Neuronal stem cell (in vitro differentiated cells): ENCODE results near the gene TAF6.
A peak's percentile ranks its signal among the peaks of the same experiment; 100 is the strongest.

Experiments
- DNase-seq: peaks from one replicate; pipeline ENCODE4 v3.0.0-alpha.2; 2013; ENCODE audit warnings: low spot score
- H2AFZ ChIP-seq: one replicate; pipeline ENCODE4 v1.6.1; 2013; ENCODE audit warnings: mild to moderate bottlenecking, low read length, inconsistent platforms
- H2AK5ac ChIP-seq: 2 replicates; pipeline ENCODE4 v1.6.1; 2013; ENCODE audit warnings: low read depth, mild to moderate bottlenecking, inconsistent platforms, low read length, moderate library complexity, mixed read lengths
- H2BK120ac ChIP-seq: 2 replicates; pipeline ENCODE4 v1.6.1; 2013; ENCODE audit warnings: low read depth, mild to moderate bottlenecking, inconsistent platforms, low read length, moderate library complexity, mixed read lengths
- H2BK12ac ChIP-seq: one replicate; pipeline ENCODE4 v1.6.1; 2013; ENCODE audit warnings: low read length, inconsistent platforms
- H2BK15ac ChIP-seq: 2 replicates; pipeline ENCODE4 v1.6.1; 2013; ENCODE audit warnings: mild to moderate bottlenecking, low read length, inconsistent platforms, mixed read lengths
- H2BK5ac ChIP-seq: one replicate; pipeline ENCODE4 v1.6.1; 2013; ENCODE audit warnings: inconsistent platforms, mild to moderate bottlenecking, low read length, moderate library complexity
- H3K14ac ChIP-seq: one replicate; pipeline ENCODE4 v1.6.1; 2013; ENCODE audit warnings: low read length, inconsistent platforms
- H3K18ac ChIP-seq: 2 replicates; pipeline ENCODE4 v1.6.1; 2013; ENCODE audit warnings: low read length, inconsistent platforms
- H3K23ac ChIP-seq: 2 replicates; pipeline ENCODE4 v1.6.1; 2013; ENCODE audit warnings: low read depth, mild to moderate bottlenecking, mixed read lengths, low read length, inconsistent platforms; ENCODE audit not compliant: poor library complexity
- H3K27ac ChIP-seq: replicated peaks from 3 replicates; pipeline ENCODE4 v1.5.1; 2013; ENCODE audit warnings: low read length, inconsistent platforms
- H3K27me3 ChIP-seq, 3 experiments: 2 replicates each; pipeline ENCODE4 v1.6.1; 2013; ENCODE audit warnings: low read length in 3 of 3, mild to moderate bottlenecking in 2 of 3, inconsistent platforms in 1 of 3, low read depth in 1 of 3, mixed read lengths in 1 of 3, moderate library complexity in 1 of 3; ENCODE audit not compliant: control insufficient read depth in 3 of 3, insufficient read depth in 3 of 3
- H3K36me3 ChIP-seq, 2 donors: replicated peaks in 1 of 2; 2 replicates each; pipeline ENCODE4 v1.6.1; 2013; ENCODE audit warnings: low read length in 2 of 2; ENCODE audit not compliant: control insufficient read depth in 2 of 2, insufficient read depth in 2 of 2
- H3K4ac ChIP-seq: 2 replicates; pipeline ENCODE4 v1.6.1; 2013; ENCODE audit warnings: inconsistent platforms, mild to moderate bottlenecking, low read length, moderate library complexity
- H3K4me1 ChIP-seq, 2 donors: 1 replicate in 1 of 2; 2 replicates in 1 of 2; pipeline ENCODE4 v1.6.1; 2013; ENCODE audit warnings: low read length in 2 of 2, low read depth in 1 of 2; ENCODE audit not compliant: control insufficient read depth in 2 of 2, insufficient read depth in 1 of 2
- H3K4me2 ChIP-seq: one replicate; pipeline ENCODE4 v1.6.1; 2013; ENCODE audit warnings: mild to moderate bottlenecking, low read length, inconsistent platforms; ENCODE audit not compliant: insufficient read depth, poor library complexity, severe bottlenecking
- H3K4me3 ChIP-seq, 2 donors: 2 replicates each; pipeline ENCODE4 v1.5.1; 2013; ENCODE audit warnings: low read length in 2 of 2, mild to moderate bottlenecking in 2 of 2, inconsistent platforms in 1 of 2, moderate library complexity in 1 of 2
- H3K79me1 ChIP-seq: one replicate; pipeline ENCODE4 v1.6.1; 2013; ENCODE audit warnings: low read depth, mild to moderate bottlenecking, inconsistent platforms, low read length, moderate library complexity
- H3K9ac ChIP-seq: one replicate; pipeline ENCODE4 v1.6.1; 2013; ENCODE audit warnings: mild to moderate bottlenecking, low read depth, low read length, inconsistent platforms; ENCODE audit not compliant: poor library complexity
- H3K9me3 ChIP-seq, 2 donors: replicated peaks in 1 of 2; 2 replicates each; pipeline versions ENCODE3 to v1.6.1; 2013; ENCODE audit warnings: low read length in 2 of 2, mild to moderate bottlenecking in 2 of 2, inconsistent platforms in 1 of 2, low read depth in 1 of 2, mixed read lengths in 1 of 2, moderate library complexity in 1 of 2; ENCODE audit not compliant: control insufficient read depth in 2 of 2, insufficient read depth in 1 of 2
- H4K8ac ChIP-seq: one replicate; pipeline ENCODE4 v1.6.1; 2013; ENCODE audit warnings: low read depth, mild to moderate bottlenecking, inconsistent platforms, low read length, moderate library complexity
- H4K91ac ChIP-seq: one replicate; pipeline ENCODE4 v1.6.1; 2013; ENCODE audit warnings: low read length, low read depth, mild to moderate bottlenecking, inconsistent platforms; ENCODE audit not compliant: poor library complexity
- WGBS, 2 donors: extraction: QIAGEN DNeasy Blood & Tissue Kit; methylation state at CpG; one replicate each; pipeline ENCODE4 v1.1.7; 2013; ENCODE audit warnings: missing lambda C conversion rate in 2 of 2, mixed read lengths in 1 of 2; ENCODE audit not compliant: insufficient read length in 2 of 2, insufficient replicate concordance in 1 of 2; ENCODE audit errors: extremely low coverage in 2 of 2; 5-methylcytosine and 5-hydroxymethylcytosine counted together

Gene TAF6

GRCh38 chr7:100095704-100096103, 23.5 kb downstream of the TAF6 start:
- Histone ChIP-seq H2BK120ac (no peak overlapping the region), H3K23ac (peak overlapping the region; percentile 86), H2BK5ac (no peak overlapping the region), H2AK5ac (peak overlapping the region; percentile 17), H3K14ac (no peak overlapping the region), H2BK12ac (no peak overlapping the region), H4K91ac (no peak overlapping the region), H3K9me3 (no peaks in the 10 kb centered on the region), H3K79me1 (peaks cover 14% of the 10 kb centered on the region), H3K4me1 (peaks cover 6 to 9% of the 10 kb centered on the region in 2 donors), H3K36me3 (peaks cover 78 to 95% of the 10 kb centered on the region in 2 donors), H3K27ac (no peak overlapping the region), H2AFZ (no peak overlapping the region), H2BK15ac (no peak overlapping the region), H3K18ac (no peak overlapping the region), H3K4ac (no peak overlapping the region), H3K4me2 (no peak overlapping the region), H3K4me3 (no peak overlapping the region), H3K27me3 (no peaks in the 10 kb centered on the region), H4K8ac (no peak overlapping the region), H3K9ac (peak overlapping the region; percentile 83)
- DNase-seq, result no peak
- no CpG with 5 or more reads among the region's 17 CpGs for WGBS, 2 donors

- Histone ChIP-seq H3K9me3 (no peaks in the 10 kb centered on the region), H3K27me3 (no peaks in the 10 kb centered on the region), H3K9ac (no peak overlapping the region), H2AK5ac (no peak overlapping the region), H4K91ac (no peak overlapping the region), H3K27ac (no peak overlapping the region), H2BK15ac (no peak overlapping the region), H2BK120ac (no peak overlapping the region), H3K4me2 (no peak overlapping the region), H3K4me3 (no peak overlapping the region), H3K14ac (no peak overlapping the region), H3K23ac (no peak overlapping the region), H3K36me3 (peaks cover 82 to 99% of the 10 kb centered on the region in 2 donors), H3K79me1 (peaks cover 14% of the 10 kb centered on the region), H4K8ac (no peak overlapping the region), H2BK5ac (no peak overlapping the region), H2AFZ (no peak overlapping the region), H3K4ac (no peak overlapping the region), H3K18ac (no peak overlapping the region), H2BK12ac (no peak overlapping the region), H3K4me1 (peaks cover 6 to 9% of the 10 kb centered on the region in 2 donors)
- WGBS, 2 donors, result no CpG with 5 or more reads among the region's 9 CpGs
- no peak for DNase-seq
These were observed 23.9 kb downstream of the TAF6 start for GRCh38 chr7:100095289-100095688.

- Histone ChIP-seq H3K27me3 (no peaks in the 10 kb centered on the region), H3K9ac (no peak overlapping the region), H2BK12ac (no peak overlapping the region), H3K27ac (no peak overlapping the region), H3K36me3 (peaks cover 75 to 89% of the 10 kb centered on the region in 2 donors), H2AK5ac (no peak overlapping the region), H2BK120ac (no peak overlapping the region), H3K79me1 (peaks cover 9% of the 10 kb centered on the region), H2BK5ac (no peak overlapping the region), H3K4me1 (peaks cover 2 to 5% of the 10 kb centered on the region in 2 donors), H4K8ac (peak overlapping the region; percentile 68), H2BK15ac (no peak overlapping the region), H3K4me2 (no peak overlapping the region), H3K9me3 (no peaks in the 10 kb centered on the region), H3K18ac (no peak overlapping the region), H3K4ac (no peak overlapping the region), H3K23ac (peak overlapping the region; percentile 87), H4K91ac (no peak overlapping the region), H3K14ac (no peak overlapping the region), H2AFZ (no peak overlapping the region), H3K4me3 (no peak overlapping the region)
- no peak for DNase-seq
- WGBS, 2 donors, result no CpG with 5 or more reads among the region's 16 CpGs
These were observed 25.2 kb downstream of the TAF6 start for GRCh38 chr7:100093925-100094486.

GRCh38 chr7:100093498-100093897, 25.7 kb downstream of the TAF6 start:
- no CpG with 5 or more reads among the region's 13 CpGs for WGBS, 2 donors
- Histone ChIP-seq H2BK12ac (no peak overlapping the region), H3K18ac (no peak overlapping the region), H3K23ac (peak overlapping the region; percentile 87), H2AK5ac (no peak overlapping the region), H3K4ac (no peak overlapping the region), H2BK5ac (no peak overlapping the region), H3K36me3 (peaks cover 69 to 84% of the 10 kb centered on the region in 2 donors), H2BK120ac (no peak overlapping the region), H3K9me3 (no peaks in the 10 kb centered on the region), H2BK15ac (no peak overlapping the region), H3K4me3 (no peak overlapping the region), H3K4me1 (peaks cover 0 to 3% of the 10 kb centered on the region in 2 donors), H4K91ac (no peak overlapping the region), H3K27ac (no peak overlapping the region), H2AFZ (no peak overlapping the region), H3K9ac (no peak overlapping the region), H3K79me1 (peaks cover 9% of the 10 kb centered on the region), H4K8ac (peak overlapping the region; percentile 68), H3K27me3 (no peaks in the 10 kb centered on the region), H3K14ac (no peak overlapping the region), H3K4me2 (no peak overlapping the region)
- no peak for DNase-seq
